ENCODE results near the gene GRPEL1.
"Not testable (repeated sequence)": the region's sequence is repeated elsewhere in the genome, so short reads cannot be mapped to it uniquely, and the experiment has no call there.

Gene GRPEL1

DNA sequence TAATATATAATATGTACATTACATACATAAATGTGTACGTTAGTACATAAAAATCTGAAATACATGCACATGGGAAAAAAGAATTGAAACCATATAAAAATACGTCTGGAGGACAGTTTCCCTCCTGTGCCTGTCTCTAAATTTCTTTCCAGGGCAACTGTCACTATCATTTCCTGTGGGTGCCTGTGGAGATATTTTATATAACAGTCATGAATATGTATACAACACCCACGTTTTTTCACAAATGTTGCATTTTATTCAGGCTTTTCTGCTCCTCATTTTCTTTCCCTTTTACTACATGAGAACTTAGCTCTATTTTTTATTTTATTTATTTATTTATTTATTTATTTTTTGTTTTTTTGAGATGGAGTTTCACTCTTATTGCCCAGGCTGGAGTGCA, 24.2 kb upstream of the GRPEL1 start:
- no peak overlapping the region for H3K4me3 ChIP-seq (ENCODE audit: low read length)
- no peak for DNase-seq (ENCODE audit: low read depth)
- TF ChIP-seq, protein P1, sequence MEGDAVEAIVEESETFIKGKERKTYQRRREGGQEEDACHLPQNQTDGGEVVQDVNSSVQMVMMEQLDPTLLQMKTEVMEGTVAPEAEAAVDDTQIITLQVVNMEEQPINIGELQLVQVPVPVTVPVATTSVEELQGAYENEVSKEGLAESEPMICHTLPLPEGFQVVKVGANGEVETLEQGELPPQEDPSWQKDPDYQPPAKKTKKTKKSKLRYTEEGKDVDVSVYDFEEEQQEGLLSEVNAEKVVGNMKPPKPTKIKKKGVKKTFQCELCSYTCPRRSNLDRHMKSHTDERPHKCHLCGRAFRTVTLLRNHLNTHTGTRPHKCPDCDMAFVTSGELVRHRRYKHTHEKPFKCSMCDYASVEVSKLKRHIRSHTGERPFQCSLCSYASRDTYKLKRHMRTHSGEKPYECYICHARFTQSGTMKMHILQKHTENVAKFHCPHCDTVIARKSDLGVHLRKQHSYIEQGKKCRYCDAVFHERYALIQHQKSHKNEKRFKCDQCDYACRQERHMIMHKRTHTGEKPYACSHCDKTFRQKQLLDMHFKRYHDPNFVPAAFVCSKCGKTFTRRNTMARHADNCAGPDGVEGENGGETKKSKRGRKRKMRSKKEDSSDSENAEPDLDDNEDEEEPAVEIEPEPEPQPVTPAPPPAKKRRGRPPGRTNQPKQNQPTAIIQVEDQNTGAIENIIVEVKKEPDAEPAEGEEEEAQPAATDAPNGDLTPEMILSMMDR (conservative IDR thresholded peaks at IDR 0.05; ENCODE audit: low read length) = no peak

DNA sequence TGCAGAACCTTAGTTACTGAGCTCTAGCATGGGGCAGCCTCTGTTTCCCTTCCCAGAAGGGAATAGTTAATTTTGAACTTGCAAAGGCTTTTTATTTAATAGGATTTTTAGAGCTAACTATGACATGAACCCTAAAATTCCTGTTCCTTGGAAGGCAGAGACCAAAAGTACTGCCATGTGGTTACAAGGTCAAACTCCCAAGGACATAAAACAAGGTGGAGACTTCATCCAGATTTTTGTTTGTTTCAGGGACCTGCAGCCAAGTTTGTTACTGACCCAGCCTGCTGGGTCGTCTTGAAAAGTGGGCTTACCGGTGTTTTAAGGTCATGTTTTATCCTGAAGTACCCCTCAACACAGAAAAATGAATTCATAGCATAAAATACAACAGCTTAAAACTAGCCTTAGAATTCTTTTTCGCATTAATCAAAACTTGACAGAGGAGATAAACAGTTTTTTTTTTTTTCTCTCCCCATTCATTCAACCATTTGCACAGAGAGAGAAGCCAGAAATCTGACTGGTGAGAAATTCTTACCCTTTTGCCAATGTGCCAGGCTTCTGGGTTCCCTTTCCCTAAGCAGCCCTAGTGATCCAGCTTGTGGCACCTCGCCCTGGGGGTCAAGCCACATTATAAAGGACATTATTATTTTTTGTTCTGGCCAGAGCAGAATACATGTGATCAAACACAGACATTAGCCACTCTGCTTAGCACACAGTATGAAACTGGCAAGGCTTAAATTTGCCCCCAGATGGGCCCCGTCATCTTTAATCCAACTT, 21.5 kb upstream of the GRPEL1 start:
- TF ChIP-seq, protein P1 (conservative IDR thresholded peaks at IDR 0.05; ENCODE audit: low read length) = no peak
- H3K4me3 ChIP-seq (ENCODE audit: low read length) = no peak overlapping the region
- DNase-seq (ENCODE audit: low read depth) = no peak

DNA sequence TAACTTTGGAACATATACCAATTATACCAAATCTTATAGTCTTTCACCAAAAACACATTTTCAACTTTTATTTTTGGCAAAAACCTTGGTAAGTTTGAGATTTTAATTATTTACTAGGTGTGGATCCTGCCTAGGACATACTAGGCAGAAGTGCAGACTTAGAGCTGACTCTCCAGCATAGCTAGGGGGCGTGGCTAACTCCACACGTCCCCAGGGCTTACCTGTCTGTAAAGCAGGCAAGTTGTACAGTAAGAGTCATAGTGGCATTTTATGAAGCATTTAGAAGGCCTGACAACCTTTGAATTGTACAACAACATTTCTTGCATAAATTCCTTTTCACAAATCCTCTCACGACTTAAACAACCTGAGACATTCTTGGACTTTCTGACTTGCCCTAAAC, 19.2 kb upstream of the GRPEL1 start:
- H3K4me3 ChIP-seq (ENCODE audit: low read length) = no peak overlapping the region
- TF ChIP-seq, protein P1 (conservative IDR thresholded peaks at IDR 0.05; ENCODE audit: low read length) = no peak
- DNase-seq (ENCODE audit: low read depth) = no peak

DNA sequence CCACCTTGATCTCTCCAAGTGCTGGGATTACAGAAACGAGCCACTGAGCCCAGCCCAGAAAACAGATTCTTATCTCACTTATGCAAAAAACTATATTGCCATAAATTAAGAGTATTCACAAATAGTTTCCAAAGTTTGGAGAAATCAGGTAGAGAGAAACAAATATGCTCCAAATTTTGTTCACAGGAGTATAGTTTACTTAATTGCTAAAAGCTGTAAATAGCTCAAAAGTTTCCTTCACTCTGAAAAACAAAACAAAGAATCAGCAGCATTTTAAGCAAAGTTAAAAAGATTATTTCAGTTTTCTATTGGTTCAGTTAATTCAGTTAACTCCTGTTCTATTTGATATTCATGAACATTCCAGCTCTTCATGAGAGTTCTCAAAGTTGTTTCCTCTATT, 18.5 kb upstream of the GRPEL1 start:
- TF ChIP-seq, protein P1 (conservative IDR thresholded peaks at IDR 0.05; ENCODE audit: low read length) = no peak
- H3K4me3 ChIP-seq (ENCODE audit: low read length) = no peak overlapping the region
- no peak for DNase-seq (ENCODE audit: low read depth)

DNA sequence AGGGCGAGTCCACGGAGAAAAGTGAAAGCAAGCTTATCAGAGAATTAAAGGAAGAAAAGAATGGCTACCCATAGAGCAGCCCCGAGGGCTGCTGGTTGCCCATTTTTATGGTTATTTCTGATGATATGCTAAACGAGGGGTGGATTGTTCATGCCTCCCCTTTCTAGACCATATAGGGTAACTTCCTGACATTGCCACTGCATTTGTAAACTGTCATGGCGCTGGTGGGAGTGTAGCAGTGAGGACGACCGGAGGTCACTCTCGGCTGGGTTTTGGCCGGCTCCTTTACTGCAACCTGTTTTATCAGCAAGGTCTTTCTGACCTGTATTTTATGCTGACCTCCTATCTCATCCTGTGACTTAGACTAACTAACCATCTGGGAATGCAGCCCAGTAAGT, 16.7 kb upstream of the GRPEL1 start:
- DNase-seq (ENCODE audit: low read depth); H3K4me3 ChIP-seq (ENCODE audit: low read length): not testable (repeated sequence)

DNA sequence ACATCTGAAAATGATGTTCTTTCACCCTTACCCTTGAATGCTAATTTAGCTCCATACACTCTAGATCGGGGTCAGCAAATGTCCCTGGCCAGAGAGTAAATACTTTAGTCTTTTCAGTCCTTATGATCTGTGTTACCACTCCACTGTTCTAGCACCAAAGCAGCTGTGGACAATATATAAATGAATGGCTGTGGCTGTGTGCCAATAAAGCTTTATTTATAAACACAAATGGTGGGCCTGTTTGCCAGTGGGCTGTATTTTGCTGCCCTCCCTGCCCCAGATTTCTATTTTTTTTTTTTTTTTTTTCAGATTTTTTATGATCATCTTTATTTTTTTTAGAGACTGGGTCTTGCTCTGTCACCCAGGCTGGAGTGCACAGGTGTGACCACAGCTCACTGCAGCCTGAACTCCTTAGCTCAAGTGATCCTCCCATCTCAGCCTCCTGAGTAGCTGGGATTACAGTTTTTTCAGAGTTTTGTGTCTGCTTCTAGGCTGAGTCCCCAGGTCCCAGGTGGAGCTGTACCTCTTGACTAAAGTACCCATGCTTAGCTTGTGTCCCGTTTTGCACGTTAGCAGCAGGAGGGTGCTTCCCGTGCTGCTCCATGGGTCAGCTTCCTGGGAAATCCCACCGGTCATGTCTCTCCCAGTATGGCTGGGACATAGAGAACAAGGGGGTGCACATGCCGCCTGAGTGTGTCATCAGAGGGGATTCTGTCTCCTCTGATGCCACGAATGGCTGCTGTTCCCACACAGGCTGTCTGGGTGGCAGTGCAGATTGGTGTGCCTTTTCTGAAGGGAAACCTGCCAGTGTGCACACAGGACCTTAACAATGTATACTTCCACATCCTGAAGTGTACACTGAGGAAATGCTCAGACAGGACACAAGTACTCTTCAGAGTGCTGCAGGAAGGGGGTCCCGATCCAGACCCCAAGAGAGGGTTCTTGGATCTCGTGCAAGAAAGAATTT, 16.0 kb upstream of the GRPEL1 start:
- DNase-seq (ENCODE audit: low read depth) = no peak
- TF ChIP-seq, protein P1 (conservative IDR thresholded peaks at IDR 0.05; ENCODE audit: low read length) = no peak
- H3K4me3 ChIP-seq (ENCODE audit: low read length) = no peak overlapping the region

DNA sequence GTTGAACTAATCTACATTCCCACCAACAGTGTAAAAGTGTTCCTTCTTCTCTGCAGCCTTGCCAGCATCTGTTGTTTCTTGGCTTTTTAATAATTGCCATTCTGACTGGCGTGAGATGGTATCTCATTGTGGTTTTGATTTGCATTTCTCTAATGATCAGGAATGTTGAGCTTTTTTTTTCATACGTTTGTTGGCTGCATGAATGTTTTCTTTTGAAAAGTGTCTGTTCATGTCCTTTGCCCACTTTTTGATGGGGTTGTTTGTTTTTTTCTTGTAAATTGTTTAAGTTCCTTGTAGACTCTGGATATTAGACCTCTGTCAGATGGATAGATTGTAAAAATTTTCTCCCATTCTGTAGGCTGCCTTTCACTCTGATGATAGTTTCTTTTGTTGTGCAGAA, 12.0 kb upstream of the GRPEL1 start:
- not testable (repeated sequence) for H3K4me3 ChIP-seq (ENCODE audit: low read length); DNase-seq (ENCODE audit: low read depth)

DNA sequence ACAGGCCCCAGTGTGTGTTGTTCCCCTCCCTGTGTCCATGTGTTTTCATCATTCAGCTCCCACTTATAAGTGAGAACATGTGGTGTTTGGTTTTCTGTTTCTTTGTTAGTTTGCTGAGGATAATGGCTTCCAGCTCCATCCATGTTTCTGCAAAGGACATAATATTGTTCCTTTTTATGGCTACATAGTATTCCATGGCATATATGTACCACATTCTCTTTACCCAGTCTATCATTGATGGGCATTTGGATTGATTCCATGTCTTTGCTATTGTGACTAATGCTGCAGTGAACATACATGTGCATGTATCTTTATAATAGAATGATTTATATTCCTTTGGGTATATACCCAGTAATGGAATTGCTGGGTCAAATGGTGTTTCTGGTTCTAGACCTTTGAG, 11.6 kb upstream of the GRPEL1 start:
- not testable (repeated sequence) for DNase-seq (ENCODE audit: low read depth); H3K4me3 ChIP-seq (ENCODE audit: low read length)

Data from AG10803 (cell line).